HepG2 (cell line): ENCODE results near the gene EARS2. TPM values are rescaled to one million over a fixed set of nuclear protein-coding genes. Genes with fewer than 3 reads are reported as not detected.

Experiments used
- ATAC-seq: fragments of 200-7000 bp; cut with Tn5 transposase; 3 replicates; pipeline ENCODE4 v1.9.1; 2020; ENCODE audit warnings: mild to moderate bottlenecking, moderate library complexity
- BruUV-seq: library from RNA; stranded (reverse); fragments of 400-500 nt; replicated peaks from 2 replicates; lab custom pipeline; 2021; lab: Mats Ljungman, UMichigan
- CTCF ChIA-PET: fragments of 300-600 bp; formaldehyde crosslinking; extraction: SDS; loops from one replicate; lab custom pipeline; 2021; ENCODE audit warnings: low total read pairs, inconsistent platforms, low intra/inter-chr PET ratio; lab: Yijun Ruan, JAX
- POLR2A ChIA-PET: fragments of 350-600 bp; sonication (Branson Sonifier 250); formaldehyde crosslinking; loops from one replicate; lab custom pipeline; 2020; ENCODE audit warnings: antibody characterized with exemption, inconsistent platforms; lab: Yijun Ruan, JAX
- DNase-seq: peaks from one replicate; pipeline ENCODE4 v3.0.0-alpha.2; 2015; ENCODE audit warnings: low spot score
- FAIRE-seq: peaks from 3 replicates; lab custom pipeline; 2011; peaks lifted over from hg19 to GRCh38; lab: Jason Lieb, UNC
- H2AFZ ChIP-seq: one replicate; pipeline ENCODE4 v1.6.1; 2011; ENCODE audit warnings: low read length, inconsistent platforms
- H3K27ac ChIP-seq: fragments of 300-600 bp; 3 replicates; pipeline ENCODE4 v1.8.0; 2011; ENCODE audit warnings: mixed run types, mild to moderate bottlenecking, mixed read lengths, low read length, inconsistent platforms; ENCODE audit not compliant: insufficient read depth; ENCODE audit errors: extremely low read length
- H3K27me3 ChIP-seq, 2 experiments: fragments of 200-600 bp in 1 of 2; 2 replicates in 1 of 2; 3 replicates in 1 of 2; pipeline versions ENCODE4 v1.6.0 to v1.8.0; 2011; ENCODE audit warnings: low read length in 2 of 2, mild to moderate bottlenecking in 2 of 2, moderate library complexity in 2 of 2, inconsistent platforms in 1 of 2; ENCODE audit not compliant: insufficient read depth in 2 of 2, control insufficient read depth in 1 of 2
- H3K36me3 ChIP-seq, 2 experiments: fragments of 200-600 bp in 1 of 2; replicated peaks in 1 of 2; 2 replicates in 1 of 2; 3 replicates in 1 of 2; pipeline versions ENCODE4 v1.5.1 to v1.8.0; 2011; ENCODE audit warnings: low read length in 2 of 2, inconsistent platforms in 1 of 2; ENCODE audit not compliant: insufficient read depth in 2 of 2, control insufficient read depth in 1 of 2
- H3K4me1 ChIP-seq: 2 replicates; pipeline ENCODE4 v1.5.1; 2012; ENCODE audit warnings: low read length, inconsistent platforms; ENCODE audit not compliant: insufficient read depth
- H3K4me2 ChIP-seq: 2 replicates; pipeline ENCODE4 v1.6.0; 2011; ENCODE audit warnings: low read depth, low read length, inconsistent platforms
- H3K4me3 ChIP-seq, 3 experiments: fragments of 200-600 bp in 1 of 3; sonication (generic), shearing (Covaris generic) in 1 of 3; replicated peaks in 1 of 3; 2 replicates each; pipeline ENCODE4 v1.5.1; 2011 to 2016; ENCODE audit warnings: low read length in 3 of 3, inconsistent platforms in 2 of 3, low read depth in 2 of 3, mild to moderate bottlenecking in 2 of 3, control low read depth in 1 of 3, mixed read lengths in 1 of 3; ENCODE audit not compliant: insufficient read depth in 1 of 3
- H3K79me2 ChIP-seq: one replicate; pipeline ENCODE4 v1.6.1; 2011; ENCODE audit warnings: low read length, inconsistent platforms; ENCODE audit not compliant: insufficient read depth
- H3K9ac ChIP-seq: 2 replicates; pipeline ENCODE4 v1.6.0; 2011; ENCODE audit warnings: mild to moderate bottlenecking, low read depth, low read length, inconsistent platforms; ENCODE audit not compliant: insufficient read depth
- H3K9me3 ChIP-seq: 2 replicates; pipeline ENCODE4 v1.5.1; 2012; ENCODE audit warnings: mild to moderate bottlenecking, low read length
- H4K20me1 ChIP-seq: 2 replicates; pipeline ENCODE4 v1.6.0; 2011; ENCODE audit warnings: inconsistent platforms, mild to moderate bottlenecking, low read length, moderate library complexity; ENCODE audit not compliant: insufficient read depth
- CEBPG ChIP-seq: IDR thresholded peaks from 2 replicates; pipeline ENCODE4 v1.6.1; 2016
- ISL2 ChIP-seq: sonication (generic); formaldehyde crosslinking; IDR thresholded peaks from 2 replicates; pipeline ENCODE4 v1.5.0; 2020; ENCODE audit warnings: missing genetic modification reagents
- NBN ChIP-seq: fragments of 450-650 bp; conservative IDR thresholded peaks from 2 replicates; pipeline ENCODE4 v1.6.1; 2017
- NFE2L1 ChIP-seq: sonication (generic); formaldehyde crosslinking; IDR thresholded peaks from 2 replicates; pipeline ENCODE4 v1.4.0; 2020; ENCODE audit warnings: missing genetic modification reagents, mild to moderate bottlenecking, borderline replicate concordance
- RARG ChIP-seq: sonication (generic); formaldehyde crosslinking; IDR thresholded peaks from 2 replicates; pipeline ENCODE4 v1.4.0; 2020; ENCODE audit warnings: low read depth, mild to moderate bottlenecking, missing genetic modification reagents
- ZBTB7A ChIP-seq: sonication (generic); formaldehyde crosslinking; IDR thresholded peaks from 2 replicates; pipeline ENCODE4 v1.8.0; 2022; ENCODE audit warnings: mild to moderate bottlenecking, missing genetic modification reagents
- ZNF235 ChIP-seq: sonication (generic); formaldehyde crosslinking; IDR thresholded peaks from 2 replicates; pipeline ENCODE4 v1.8.1; 2023; ENCODE audit warnings: mild to moderate bottlenecking, missing genetic modification reagents, borderline replicate concordance
- ZNF460 ChIP-seq: sonication (generic); formaldehyde crosslinking; IDR thresholded peaks from 2 replicates; pipeline ENCODE4 v1.5.1; 2020; ENCODE audit warnings: missing genetic modification reagents, mild to moderate bottlenecking, borderline replicate concordance
- ZNF563 ChIP-seq: sonication (generic); formaldehyde crosslinking; IDR thresholded peaks from 2 replicates; pipeline ENCODE4 v1.8.0; 2022; ENCODE audit warnings: mild to moderate bottlenecking, moderate library complexity, missing genetic modification reagents
- ZNF772 ChIP-seq: sonication (generic); formaldehyde crosslinking; IDR thresholded peaks from 2 replicates; pipeline ENCODE4 v1.5.0; 2020; ENCODE audit warnings: mild to moderate bottlenecking, missing genetic modification reagents
- WGBS: methylation state at CpG from one replicate; pipeline ENCODE4 v1.1.6; 2017; ENCODE audit warnings: low lambda C conversion rate; 5-methylcytosine and 5-hydroxymethylcytosine counted together
- in situ Hi-C: cut with HindIII; loops from 2 replicates; pipeline ENCODE4 v1.10.0; 2017; ENCODE audit warnings: low pct_unique_long_range_greater_than_20kb; ENCODE audit not compliant: extremely low pct_ligation_motif_present
- intact Hi-C: fragments of 100-400 bp; cut with micrococcal nuclease; formaldehyde crosslinking; loops from one replicate; pipeline ENCODE4 v1.10.0; 2022; ENCODE audit not compliant: unreplicated experiment
- polyA plus RNA-seq, 8 experiments: library from polyadenylated mRNA; depleted of rRNA in 3 of 8; stranded (reverse) in 7 of 8; unstranded in 1 of 8; fragments of >200 nt; fragmentation: Illumina TruSeq in 4 of 8; extraction: Trizol in 4 of 8; gene quantifications; 2 replicates each; pipeline versions ENCODE4 v1.2.1 to v1.2.3, GENCODE V29; 2011 to 2016; ENCODE audit warnings: low read depth in 4 of 8, missing spikeins in 1 of 8, mixed read lengths in 1 of 8; ENCODE audit not compliant: insufficient read depth in 1 of 8
- total RNA-seq, 5 experiments: library from RNA; depleted of rRNA; stranded (reverse); fragments of >200 nt; fragmentation: Illumina TruSeq; extraction: Trizol; gene quantifications; 2 replicates each; pipeline ENCODE4 v1.2.3, GENCODE V29; 2016; ENCODE audit warnings: low read depth in 1 of 5
- TF ChIP-seq, protein P1 (sequence below), 2 experiments: sonication (generic) in 1 of 2; formaldehyde crosslinking in 1 of 2; IDR thresholded peaks; 2 replicates each; pipeline versions ENCODE4 v1.6.1 to v1.9.0; 2014 to 2022; ENCODE audit warnings: antibody characterized with exemption in 1 of 2, borderline replicate concordance in 1 of 2, inconsistent platforms in 1 of 2, low read depth in 1 of 2, missing genetic modification reagents in 1 of 2
- TF ChIP-seq, protein P2 (sequence below): sonication (generic); formaldehyde crosslinking; IDR thresholded peaks from 2 replicates; pipeline ENCODE4 v1.5.0; 2020; ENCODE audit warnings: missing genetic modification reagents

Gene EARS2
- total and polyA plus RNA-seq, 2 of the 13 experiments (the other 11 are each of a cell fraction or from before 2014, with no cell fraction given): 49.4 to 80.4 TPM

DNA sequence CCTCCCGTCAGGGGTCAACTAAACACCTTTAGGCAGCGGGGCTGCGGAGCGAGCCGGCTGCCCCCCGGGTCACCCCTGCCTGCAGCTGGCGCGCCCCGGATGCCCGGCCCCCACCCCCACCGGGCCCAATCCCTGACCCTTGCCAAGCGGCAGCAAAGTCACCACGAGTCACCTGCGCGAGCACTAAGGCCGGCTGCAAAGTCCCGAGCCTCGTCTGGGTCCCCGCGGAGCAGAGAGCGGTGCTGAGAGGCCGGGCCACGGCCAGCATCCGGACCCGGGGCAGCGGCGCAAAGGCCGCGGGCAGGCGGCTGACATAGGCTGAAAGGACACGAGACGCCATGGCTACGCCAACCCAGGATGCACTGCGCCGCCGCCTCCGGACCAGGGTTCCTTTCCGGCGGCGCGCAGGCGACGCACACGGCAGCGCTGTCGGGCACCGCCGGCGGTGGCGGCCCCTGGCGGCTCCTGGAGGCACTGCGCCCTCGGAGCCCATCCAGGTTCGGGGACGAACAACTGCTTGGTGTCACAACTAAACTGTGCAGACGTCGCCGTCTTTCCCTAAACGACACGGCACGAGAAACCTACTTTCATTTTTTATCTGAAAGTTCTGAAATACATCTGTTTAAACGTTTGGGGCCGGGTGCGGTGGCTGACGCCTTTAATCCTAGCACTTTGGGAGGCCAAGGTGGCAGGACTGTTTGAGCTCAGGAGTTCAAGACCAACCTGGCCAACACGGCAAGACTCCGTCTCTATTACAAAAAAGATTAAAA is 39.0 kb upstream of the EARS2 start, which contains the start of gene NDUFAB1:
Gene NDUFAB1, minus strand, starts transcription at position 366 of the 770 bp plus-strand sequence. Its CDS starts 26 bp downstream, at position 340.
- Histone ChIP-seq H2AFZ (peak within 1 kb of the TSS; percentile 85), H3K79me2 (peaks cover 48% of the 10 kb centered on the region), H3K9me3 (no peaks in the 10 kb centered on the region), H3K4me3 (peak within 1 kb of the TSS; percentile 72 to 98 (median 97)), H3K4me2 (peak within 1 kb of the TSS; percentile 93), H3K36me3 (peaks cover 18 to 30% of the 10 kb centered on the region in 2 experiments), H3K9ac (peak within 1 kb of the TSS; percentile 97), H4K20me1 (peaks cover 25% of the 10 kb centered on the region), H3K27me3 (peaks cover 0 to 5% of the 10 kb centered on the region in 2 experiments; a peak in 1 of 5 replicates), H3K27ac (peak within 1 kb of the TSS; percentile 80), H3K4me1 (peaks cover 31% of the 10 kb centered on the region)
- 2% methylated on average over 56 of the region's 67 CpGs for WGBS
- FAIRE-seq: peak; percentile 55
- BruUV-seq: no TSS peak
- peak; percentile 91 for DNase-seq
- in situ Hi-C loops (no loop called here), intact Hi-C loops (loop anchor here (1.0 to 2.0 kb wide), 2 partner anchors 39 to 45 kb away; partner anchors contain the start of genes DCTN5, EARS2, PALB2 and UBFD1)
- ChIA-PET CTCF (interaction anchor here (2.2 to 2.5 kb wide), 2 partner anchors 39 to 161 kb away, joined by 10 to 12 read pairs; partner anchors contain the start of genes EARS2 and UBFD1), POLR2A (interaction anchor here (1.0 to 2.2 kb wide), 7 partner anchors 15 to 57 kb away, joined by 3 to 28 read pairs (median 5); partner anchors contain the start of genes DCTN5, EARS2, PALB2 and UBFD1)
- peak; percentile 96 for ATAC-seq
- TF ChIP-seq ZNF563 (CRISPR knock-in tag) (peak; percentile 90), NFE2L1 (CRISPR knock-in tag) (peak; percentile 90; the same call in 1 of the 2 replicates), RARG (CRISPR knock-in tag) (peak; percentile 54; the same call in 1 of the 2 replicates), CEBPG (peak; percentile 40), ZNF460 (CRISPR knock-in tag) (peak; percentile 49; the same call in 1 of the 2 replicates), ISL2 (peak; percentile 91), NBN (no peak), ZBTB7A (CRISPR knock-in tag) (0 out of 2 replicates have a peak, but pooled peaks have one; percentile 33), ZNF772 (CRISPR knock-in tag) (peak; percentile 97), ZNF235 (CRISPR knock-in tag) (peak; percentile 98; the same call in 1 of the 2 replicates)
- TF ChIP-seq, protein P1, sequence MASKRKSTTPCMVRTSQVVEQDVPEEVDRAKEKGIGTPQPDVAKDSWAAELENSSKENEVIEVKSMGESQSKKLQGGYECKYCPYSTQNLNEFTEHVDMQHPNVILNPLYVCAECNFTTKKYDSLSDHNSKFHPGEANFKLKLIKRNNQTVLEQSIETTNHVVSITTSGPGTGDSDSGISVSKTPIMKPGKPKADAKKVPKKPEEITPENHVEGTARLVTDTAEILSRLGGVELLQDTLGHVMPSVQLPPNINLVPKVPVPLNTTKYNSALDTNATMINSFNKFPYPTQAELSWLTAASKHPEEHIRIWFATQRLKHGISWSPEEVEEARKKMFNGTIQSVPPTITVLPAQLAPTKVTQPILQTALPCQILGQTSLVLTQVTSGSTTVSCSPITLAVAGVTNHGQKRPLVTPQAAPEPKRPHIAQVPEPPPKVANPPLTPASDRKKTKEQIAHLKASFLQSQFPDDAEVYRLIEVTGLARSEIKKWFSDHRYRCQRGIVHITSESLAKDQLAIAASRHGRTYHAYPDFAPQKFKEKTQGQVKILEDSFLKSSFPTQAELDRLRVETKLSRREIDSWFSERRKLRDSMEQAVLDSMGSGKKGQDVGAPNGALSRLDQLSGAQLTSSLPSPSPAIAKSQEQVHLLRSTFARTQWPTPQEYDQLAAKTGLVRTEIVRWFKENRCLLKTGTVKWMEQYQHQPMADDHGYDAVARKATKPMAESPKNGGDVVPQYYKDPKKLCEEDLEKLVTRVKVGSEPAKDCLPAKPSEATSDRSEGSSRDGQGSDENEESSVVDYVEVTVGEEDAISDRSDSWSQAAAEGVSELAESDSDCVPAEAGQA (IDR thresholded peaks at IDR 0.05; ENCODE audit: low read depth): peak; percentile 94
- TF ChIP-seq, protein P1 (CRISPR knock-in tag; IDR thresholded peaks at IDR 0.05; ENCODE audit: borderline replicate concordance): peak; percentile 97
- TF ChIP-seq, protein P2, sequence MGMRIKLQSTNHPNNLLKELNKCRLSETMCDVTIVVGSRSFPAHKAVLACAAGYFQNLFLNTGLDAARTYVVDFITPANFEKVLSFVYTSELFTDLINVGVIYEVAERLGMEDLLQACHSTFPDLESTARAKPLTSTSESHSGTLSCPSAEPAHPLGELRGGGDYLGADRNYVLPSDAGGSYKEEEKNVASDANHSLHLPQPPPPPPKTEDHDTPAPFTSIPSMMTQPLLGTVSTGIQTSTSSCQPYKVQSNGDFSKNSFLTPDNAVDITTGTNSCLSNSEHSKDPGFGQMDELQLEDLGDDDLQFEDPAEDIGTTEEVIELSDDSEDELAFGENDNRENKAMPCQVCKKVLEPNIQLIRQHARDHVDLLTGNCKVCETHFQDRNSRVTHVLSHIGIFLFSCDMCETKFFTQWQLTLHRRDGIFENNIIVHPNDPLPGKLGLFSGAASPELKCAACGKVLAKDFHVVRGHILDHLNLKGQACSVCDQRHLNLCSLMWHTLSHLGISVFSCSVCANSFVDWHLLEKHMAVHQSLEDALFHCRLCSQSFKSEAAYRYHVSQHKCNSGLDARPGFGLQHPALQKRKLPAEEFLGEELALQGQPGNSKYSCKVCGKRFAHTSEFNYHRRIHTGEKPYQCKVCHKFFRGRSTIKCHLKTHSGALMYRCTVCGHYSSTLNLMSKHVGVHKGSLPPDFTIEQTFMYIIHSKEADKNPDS (CRISPR knock-in tag): no peak
